HG03139 (cell line): Measurements from ENCODE around the gene CLMN.

Source experiments
- ATAC-seq: cut with Tn5 transposase; IDR thresholded peaks from one replicate; pipeline ENCODE4 v1.9.1; 2021; ENCODE audit not compliant: unreplicated experiment

CLMN gene

DNA sequence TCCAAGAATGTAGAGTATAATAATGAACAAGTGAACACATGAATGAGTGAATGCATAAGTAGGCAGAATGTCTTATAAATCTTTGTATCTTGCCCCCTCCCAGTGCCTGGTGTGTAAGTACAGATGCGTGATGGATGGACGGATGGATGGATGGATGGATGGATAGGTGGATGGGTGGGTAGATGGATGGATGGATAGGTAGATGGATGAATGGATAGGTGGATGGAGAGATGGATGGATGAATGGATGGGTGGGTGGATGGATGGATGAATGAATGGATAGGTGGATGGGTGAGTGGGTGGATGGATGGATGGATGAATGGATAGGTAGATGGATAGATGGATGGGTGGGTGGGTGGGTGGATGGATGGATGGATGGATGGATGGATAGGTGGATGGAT lies 74.4 kb downstream of the CLMN start:
- ATAC-seq = no peak

DNA sequence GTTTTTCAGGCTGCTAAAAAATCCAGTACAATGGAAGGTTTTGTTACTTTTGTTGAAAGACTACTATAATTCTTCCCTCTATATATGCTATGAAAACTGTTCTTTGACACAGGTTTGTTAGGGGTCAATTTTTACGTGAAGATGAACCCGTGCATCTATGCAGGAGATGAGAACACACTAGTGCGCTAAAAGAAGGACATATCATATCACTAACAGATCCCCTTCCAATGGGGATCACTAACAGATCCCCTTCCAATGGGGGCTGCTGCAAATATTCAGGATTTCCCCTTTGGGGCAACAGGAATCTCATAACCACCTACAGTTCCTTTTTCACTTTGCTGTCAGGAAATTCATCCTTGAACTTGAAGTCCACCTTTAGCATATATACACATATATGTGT lies 75.1 kb downstream of the CLMN start:
- ATAC-seq = no peak

DNA sequence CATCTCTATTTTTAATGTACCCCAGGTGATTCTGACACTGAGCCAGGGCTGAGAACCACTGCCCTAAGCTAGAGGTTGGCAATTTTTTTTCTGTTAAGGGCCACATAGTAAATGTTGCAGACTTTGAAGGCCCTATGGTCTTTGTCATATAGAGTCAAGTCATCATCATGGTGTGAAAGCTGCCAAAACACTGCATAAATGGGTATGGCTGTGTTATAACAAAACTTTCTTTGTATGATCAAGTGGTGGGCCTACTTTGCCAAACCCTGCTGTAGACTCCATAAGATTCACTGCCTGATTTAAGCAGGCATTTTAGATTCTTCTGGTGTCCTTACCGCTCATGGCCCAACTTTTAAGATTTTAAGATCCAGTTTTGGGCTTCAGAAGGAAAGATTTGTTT lies 76.8 kb downstream of the CLMN start:
- ATAC-seq = no peak

DNA sequence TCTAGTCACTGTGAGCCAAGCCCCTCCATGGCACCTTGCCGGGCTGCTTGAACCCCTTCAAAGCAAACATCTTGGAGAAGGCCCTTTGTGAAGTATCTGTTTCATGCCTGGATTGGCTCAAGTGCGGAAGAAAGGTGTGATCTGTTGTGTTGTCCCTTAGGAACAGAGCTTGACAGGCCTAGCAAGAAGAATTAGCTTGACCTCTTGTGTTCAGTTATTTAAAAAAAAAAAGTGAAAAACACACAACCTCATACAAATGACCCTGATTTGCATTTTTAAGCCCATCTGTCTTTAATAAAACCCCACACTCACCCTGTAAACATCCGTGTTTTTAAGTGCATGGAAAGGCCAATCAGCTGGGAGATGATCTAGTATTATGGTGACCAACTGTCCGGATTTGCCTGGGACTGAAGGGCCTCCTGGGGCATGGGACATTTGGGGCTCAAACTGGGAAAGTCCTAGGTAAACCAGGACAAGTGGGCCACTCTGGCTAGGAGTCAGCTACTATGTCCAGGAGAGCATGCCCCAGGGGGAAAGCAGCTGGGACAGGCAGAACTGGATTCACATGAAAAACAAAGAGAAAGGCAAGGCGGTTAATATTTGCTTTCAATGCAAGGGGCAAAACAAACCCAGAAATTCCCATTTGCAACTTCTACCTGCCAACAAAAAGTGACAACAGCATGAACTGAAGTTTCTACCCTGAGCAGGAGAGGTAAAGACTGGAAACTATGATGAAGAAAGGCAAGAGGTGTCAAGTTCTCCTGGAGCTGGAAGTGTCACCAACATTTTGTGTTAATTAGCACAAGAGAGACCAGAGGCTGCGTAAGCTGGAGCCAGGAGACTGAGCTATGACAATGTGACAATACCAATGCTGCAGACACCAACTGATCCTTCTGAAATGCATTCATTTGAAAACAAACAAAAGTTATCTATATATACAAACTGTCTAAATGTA lies 78.6 kb downstream of the CLMN start:
- no peak for ATAC-seq

DNA sequence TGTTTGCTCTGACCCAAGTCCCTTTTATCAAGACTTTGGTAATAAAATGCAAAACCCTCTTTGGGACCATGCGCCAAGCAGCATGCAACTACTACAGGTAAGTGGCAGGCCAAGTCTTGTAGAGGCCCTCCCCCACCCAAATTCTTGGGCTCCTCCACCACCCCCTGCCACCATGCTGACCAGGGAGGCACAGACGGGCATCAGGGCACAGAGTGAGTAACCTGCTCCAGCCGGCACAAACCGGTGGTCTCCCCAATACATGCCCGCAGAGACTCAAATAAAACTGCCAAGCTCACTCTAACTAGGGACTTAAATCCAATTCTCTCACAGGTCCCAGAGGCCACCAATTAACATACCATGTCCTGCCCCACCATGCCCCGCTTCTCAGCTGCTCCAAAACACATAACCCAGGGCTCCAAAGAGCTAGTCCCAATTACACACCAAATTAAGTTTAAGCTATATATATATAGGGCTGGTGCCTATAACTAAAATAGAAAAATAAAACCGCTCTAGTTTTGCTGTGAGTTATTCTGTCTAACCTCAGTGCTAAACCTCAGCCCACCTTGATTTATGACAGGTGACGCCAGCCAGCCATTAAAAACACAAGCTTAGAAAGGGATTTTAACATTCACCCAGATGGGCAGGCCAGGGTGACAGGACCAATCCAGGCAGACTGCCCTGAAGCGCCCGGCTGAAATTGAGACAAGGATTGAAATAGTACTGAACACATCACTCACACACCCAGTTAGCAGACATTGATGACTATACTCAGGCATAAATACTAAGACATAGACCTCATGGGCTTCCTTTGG lies 81.0 kb downstream of the CLMN start:
- no peak for ATAC-seq

DNA sequence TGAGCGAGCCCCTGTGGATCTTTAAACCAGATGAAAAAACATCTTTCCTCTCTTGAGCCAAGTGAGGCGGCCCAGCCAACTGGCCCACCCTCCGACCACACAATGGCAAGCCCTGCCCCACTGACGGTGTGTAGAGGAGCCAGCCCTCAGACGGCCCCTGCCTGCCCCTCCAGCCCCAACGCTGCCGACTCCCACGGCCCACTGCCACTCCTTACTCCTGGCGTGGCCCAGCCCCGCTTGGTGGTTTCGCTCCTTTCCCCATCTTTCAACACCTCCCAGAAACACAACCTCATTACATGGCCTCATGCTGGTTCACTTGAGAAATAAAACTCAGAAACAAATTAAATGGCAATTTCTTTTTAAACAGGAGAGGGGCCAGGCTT lies 81.8 kb downstream of the CLMN start:
- no peak for ATAC-seq

DNA sequence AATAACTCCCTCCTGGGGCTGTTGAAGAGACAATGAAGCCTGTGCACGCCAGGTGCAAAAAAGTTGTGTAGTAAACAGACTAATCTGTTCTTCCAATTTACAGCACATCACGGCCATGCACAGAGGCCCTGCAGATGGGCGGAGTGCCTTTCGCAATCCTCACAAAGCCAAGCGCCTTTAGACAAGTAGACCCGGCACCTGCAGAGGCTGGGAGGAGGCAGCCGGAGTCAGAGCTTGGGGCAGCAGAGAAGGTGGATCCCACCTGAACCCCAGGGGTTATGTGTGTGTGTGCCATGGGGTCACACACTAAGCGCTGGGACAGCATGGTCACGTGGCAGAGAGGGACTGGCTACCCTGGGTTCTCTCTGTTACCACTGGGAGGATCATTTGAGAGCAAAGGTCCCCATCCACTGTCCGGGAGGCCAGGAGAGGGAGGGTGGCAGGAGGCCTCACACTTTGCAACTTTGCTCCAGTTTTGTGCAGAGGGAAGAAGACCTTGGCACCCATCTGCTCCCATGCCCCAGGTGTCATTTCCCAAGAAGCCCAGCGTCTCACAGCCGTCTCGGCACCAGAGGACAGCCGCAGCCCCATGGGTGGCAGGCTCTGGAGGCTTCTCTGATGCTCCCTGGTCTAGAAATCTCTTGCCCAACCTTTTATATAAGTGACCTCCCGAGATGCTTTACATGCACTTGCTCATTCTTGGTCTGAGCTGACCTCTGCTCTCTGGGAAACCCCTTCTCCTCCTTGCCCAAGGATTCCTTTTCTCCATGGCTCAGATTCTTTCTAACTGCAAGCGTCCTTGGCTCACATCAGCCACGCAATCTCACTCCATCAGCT lies 82.4 kb downstream of the CLMN start:
- ATAC-seq = no peak

DNA sequence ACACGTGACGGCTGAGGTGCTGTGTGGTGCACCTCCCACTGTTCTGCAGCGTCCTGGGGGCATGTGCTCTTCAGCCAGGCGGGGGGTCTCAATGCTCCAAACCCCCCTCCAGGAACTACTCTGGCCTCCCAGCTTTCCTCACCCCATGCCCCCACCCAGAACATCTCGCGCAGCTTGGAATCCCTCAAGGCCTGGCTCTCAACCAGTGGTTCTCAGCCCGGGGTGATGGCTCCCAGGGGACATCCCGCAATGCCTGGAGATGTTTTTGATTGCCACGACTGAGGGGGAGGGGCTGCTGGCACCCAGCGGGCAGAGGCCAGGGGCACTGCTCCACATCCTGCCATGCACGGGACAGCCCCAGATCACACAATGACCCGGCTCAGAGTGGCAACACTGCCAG lies 83.5 kb downstream of the CLMN start:
- no peak for ATAC-seq

DNA sequence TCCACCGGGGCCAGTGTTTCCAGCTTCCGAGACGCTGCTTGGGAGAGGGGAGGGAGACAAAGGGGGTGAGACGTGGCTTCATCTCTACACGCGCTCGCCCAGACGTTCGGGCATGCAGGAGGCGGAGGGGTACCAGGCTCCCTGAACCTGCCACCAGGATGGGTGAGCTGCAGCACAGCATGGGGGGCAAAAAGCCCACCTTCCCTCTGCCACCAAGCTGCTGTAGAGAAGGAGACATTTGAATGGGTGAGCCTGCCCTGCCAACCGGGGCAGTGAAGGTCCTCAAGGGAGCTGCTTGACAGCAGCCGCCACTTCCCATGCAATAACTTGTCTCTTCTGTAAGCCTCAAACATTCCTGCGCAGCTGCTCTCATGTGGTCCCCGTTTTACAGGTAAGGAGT lies 83.9 kb downstream of the CLMN start:
- no peak for ATAC-seq

DNA sequence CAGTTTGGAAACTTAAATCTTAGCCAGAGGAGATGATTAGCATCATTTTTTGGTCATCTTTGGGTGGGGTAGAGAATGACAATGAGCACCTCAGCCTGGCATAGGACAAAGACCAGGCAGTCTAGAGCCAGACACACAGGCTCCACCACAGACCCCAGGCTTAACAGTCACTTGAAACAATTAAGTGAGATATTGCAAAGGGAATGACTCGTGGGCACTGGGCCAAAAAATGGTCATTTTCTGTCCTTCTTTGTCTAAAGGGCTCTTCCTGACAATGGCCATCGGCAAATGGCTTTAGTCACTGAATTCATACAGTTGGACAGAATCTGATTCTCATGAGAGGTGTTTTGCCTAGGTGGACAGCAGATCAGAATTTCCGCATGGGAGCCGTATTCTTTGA lies 84.4 kb downstream of the CLMN start:
- ATAC-seq = no peak

DNA sequence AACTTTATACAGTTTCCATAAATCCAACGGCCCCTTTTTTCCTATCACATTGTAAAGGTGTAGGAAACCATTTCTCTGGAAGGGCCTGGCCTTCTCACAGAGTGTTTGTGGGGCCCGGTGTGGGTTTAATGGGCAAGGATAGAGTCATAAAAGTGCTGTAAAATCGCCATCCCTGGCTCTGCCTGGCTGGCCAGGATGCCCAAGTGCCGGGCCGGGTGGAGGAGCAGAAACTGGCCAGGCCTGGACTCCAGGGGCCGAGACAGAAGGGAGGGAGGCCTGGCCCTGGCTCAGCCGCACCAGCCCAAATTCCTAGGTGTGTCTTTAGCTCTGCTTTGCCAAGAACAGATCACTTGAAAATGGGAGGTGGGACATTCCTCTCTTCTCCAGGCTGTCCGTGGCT lies 85.3 kb downstream of the CLMN start:
- no peak for ATAC-seq

DNA sequence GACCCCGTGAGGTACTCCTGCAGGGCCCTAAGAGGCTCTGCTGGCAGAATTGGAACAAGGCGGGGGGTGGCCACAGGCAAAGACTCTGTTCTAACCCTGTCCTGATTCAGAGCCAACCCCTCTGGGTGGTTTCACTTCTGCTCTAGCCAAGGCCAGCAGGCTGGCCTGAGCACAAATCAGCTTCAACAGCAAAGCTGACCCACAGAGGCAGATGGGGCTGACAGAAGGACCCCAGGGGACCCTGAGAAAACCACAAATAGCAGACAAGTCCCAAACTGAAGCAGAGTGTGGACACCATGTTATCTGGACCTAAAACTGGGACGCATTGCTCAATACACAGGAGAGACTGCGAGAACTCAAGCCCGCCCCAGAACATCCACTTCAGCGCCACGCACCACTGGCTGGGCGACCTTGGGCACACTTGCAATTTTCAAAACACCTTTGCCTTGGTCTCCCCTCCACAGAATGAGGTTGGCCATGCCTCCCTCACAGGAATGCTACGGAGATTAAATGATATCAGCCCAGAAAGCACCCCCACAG lies 85.9 kb downstream of the CLMN start:
- ATAC-seq = peak; percentile 96

DNA sequence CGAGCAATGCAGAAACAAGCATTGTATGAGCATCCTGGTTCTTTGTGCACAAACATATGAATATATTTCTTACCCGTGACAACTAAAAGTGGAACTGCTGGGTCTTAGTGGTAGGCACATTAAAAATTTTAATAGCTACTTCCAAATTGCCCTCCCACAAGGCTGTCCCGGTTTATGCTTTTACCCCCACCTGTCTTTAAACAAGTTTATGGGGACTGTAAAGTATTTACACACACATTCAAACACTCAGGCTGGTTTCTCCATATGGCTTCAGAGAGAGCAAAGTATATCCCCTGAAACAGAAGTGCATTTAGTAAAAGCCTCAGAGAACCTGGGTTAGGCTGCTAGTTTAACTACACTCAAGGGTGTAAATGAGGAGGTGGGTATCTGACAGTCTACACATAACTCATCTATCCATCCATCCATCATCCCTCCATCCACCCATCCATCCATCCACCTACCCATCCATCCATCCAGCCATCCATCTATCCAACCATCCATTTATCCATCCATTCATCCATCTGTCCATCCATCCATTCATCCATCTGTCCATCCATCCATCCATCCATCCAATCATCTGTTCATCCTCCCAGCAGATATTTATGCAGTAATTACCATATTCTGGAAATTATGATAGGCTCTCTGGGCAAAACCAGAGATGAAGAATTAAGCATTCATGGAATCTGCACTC lies 86.7 kb downstream of the CLMN start:
- no peak for ATAC-seq

DNA sequence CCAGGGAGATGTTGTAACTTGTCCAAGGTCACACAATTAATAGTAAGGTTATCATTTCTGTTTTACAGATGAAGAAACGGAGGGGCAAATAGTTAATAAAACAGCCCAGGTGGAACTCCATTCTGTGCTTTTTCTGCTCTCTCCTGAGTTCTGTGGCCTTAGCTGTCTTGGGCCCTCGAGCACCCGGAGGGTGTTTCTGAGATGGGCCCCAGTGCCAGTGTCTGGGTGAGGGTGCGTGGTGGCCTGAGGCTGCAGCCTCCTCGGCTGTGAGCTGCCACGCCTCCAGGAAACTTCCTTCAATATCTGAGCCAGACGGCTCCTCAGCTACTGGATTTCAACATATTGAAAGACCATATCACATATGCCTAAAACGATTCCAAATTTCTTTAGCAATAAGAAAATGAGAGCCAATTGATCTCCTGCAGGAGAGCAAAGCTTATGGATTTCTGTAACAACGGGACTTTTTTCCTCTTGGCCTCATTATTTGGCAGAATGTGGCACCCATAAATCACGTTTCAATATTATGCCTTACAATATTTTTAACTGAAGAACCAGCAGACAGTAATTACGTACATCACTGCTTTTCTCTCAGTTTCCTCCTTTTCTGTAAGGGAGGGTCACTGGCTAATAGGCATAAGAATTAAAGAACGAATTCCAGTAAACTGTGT lies 87.6 kb downstream of the CLMN start:
- no peak for ATAC-seq

DNA sequence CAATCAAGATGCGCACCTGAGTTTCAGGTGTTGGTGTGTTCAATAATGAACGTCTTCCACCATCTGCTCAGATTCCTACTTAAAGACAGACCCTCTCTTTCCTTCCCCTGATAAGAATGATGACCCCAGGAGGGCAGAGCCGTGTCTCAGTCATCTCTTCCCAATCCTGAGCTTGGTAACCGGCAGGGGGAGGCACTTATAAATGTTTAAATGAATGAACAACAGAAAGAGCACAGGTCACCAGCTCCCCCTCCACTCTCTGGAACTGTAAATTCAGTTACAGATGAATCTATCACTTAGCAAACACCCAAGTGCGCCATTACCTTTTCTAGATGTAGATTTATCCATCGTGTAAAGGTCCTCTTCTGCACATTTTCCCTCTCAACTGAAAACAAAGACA lies 90.0 kb downstream of the CLMN start:
- no peak for ATAC-seq

DNA sequence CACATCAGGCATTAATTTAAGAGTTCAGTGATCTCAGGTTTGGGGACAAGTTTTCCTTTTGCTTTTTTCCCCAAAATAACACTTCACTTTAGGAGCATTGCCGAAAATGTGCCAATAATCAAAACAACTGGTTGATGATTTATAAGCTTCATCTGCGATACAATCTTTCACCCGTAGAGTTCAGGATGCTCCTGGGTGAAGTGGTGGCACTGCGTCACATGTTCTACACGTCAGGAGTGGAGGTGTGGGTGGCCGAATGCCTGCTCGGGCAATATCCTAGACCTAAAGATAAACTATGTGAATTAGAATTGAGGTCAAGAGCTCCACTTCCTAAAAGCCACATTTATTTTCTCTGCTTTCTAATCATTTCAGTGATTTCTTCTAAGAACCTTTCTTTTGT lies 91.5 kb downstream of the CLMN start:
- no peak for ATAC-seq

DNA sequence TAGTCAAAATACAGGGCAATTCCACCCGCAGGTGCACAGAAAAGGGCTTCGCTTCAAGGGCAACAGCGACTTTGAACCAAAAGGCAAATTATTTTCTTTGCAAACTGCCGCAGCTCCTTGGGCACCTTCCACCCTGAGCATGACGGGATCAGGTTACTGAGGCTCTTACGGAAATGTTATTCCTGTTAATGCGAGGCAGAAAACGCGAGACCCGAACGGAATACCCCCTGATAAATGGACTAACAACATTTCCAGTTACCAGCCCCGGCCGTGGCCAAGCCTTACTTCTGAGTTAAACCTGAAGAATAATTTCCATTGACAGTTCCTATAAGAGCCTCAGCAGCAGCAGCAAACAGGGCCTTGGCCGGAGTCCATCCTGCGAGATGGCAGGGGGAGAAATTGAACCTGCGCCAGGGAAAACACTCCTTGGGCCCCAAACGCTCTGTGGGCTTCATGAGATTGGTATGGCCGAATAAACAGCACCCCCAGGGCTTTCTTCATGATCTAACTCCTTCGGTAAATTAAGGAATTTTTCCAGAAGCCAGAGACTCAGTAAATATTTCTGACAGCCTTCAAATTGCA lies 92.3 kb downstream of the CLMN start:
- ATAC-seq = no peak

DNA sequence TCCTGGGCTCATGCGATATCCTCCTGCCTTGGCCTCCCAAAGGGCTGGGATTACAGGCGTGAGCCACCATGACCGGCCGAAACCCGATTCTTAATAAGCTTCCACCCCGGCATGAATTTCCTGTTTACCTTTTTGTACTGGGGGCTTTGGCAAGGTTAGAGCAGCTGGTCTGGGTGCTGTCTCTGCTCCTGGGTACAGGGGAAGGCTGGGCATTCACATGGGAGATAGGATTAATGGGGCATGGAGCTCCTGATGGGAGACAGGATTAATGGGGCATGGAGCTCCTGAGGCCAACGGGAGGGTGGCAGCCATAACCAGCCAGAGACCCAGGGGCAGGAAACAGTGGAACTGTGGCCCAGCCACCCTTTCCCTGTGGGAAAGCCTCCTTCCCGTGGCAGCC lies 92.9 kb downstream of the CLMN start:
- ATAC-seq = no peak

DNA sequence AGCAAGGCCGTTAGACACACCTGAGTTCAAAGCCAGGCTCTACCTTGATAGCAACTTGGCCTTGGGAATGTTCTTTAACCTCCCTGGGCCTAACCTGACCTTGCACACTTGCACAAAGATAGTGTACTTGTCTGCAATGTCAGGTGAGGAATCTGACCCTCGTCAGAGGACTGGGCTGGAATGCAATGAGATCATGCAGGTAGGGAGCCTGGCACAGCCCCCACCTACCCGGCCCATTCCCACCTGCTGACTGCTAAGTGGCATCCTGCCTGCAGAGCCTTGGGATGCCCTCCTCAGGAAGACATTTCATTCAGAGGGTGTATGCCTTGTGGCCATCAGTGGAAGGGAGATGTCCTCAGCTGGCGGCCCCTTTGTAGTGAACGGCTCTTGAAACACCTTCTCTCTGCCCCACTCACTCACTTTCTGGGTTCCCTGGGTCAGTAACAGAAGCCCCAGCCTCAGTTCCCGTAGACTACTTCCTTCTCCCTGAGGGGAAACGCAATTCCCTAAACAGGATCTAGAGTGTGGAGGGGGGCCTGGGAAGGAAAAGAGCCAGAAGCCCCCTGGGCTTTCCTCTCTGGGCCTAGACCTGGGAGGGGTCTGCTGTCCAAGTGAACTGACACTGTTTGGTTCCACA lies 94.3 kb downstream of the CLMN start:
- no peak for ATAC-seq
